Measurements from ENCODE around the gene PDLIM1.

PDLIM1 gene

GRCh38 chr10:95262763-95263518 lies 27.9 kb downstream of the PDLIM1 start:
- no peaks in the 10 kb centered on the region for H3K4me1 ChIP-seq (ENCODE audit: insufficient read depth, insufficient read length)
- no peak for TF ChIP-seq YY1 (IDR thresholded peaks at IDR 0.05; ENCODE audit: insufficient read depth, insufficient read length)
- TF ChIP-seq SUZ12 (IDR thresholded peaks at IDR 0.05; ENCODE audit: extremely low read depth, insufficient read depth, insufficient read length) = no peak
- no peak for TF ChIP-seq ZNF274 (IDR thresholded peaks at IDR 0.05; ENCODE audit: low read depth, low read length)
- no peaks in the 10 kb centered on the region for H3K27me3 ChIP-seq (ENCODE audit: insufficient read depth, insufficient read length)
- H3K9ac ChIP-seq (ENCODE audit: insufficient read length, low read depth) = no peak overlapping the region
- no peaks in the 10 kb centered on the region for H3K9me3 ChIP-seq (ENCODE audit: insufficient read depth, low read length)
- peaks cover 56% of the 10 kb centered on the region for H3K36me3 ChIP-seq (ENCODE audit: insufficient read depth, insufficient read length, low read length)
- no peak for DNase-seq (ENCODE audit: low read depth, low spot score)
- H3K4me3 ChIP-seq (ENCODE audit: insufficient read length, low read depth) = no peak overlapping the region

- Histone ChIP-seq H3K4me1 (ENCODE audit: insufficient read depth, insufficient read length) (no peaks in the 10 kb centered on the region), H3K4me3 (ENCODE audit: insufficient read length, low read depth) (no peak overlapping the region), H3K9me3 (ENCODE audit: insufficient read depth, low read length) (no peaks in the 10 kb centered on the region), H3K9ac (ENCODE audit: insufficient read length, low read depth) (no peak overlapping the region), H3K36me3 (ENCODE audit: insufficient read depth, insufficient read length, low read length) (peaks cover 57% of the 10 kb centered on the region), H3K27me3 (ENCODE audit: insufficient read depth, insufficient read length) (no peaks in the 10 kb centered on the region)
- DNase-seq (ENCODE audit: low read depth, low spot score) = no peak
- TF ChIP-seq SUZ12 (IDR thresholded peaks at IDR 0.05; ENCODE audit: extremely low read depth, insufficient read depth, insufficient read length) = no peak
- TF ChIP-seq ZNF274 (IDR thresholded peaks at IDR 0.05; ENCODE audit: low read depth, low read length) = no peak
- TF ChIP-seq YY1 (IDR thresholded peaks at IDR 0.05; ENCODE audit: insufficient read depth, insufficient read length) = no peak
Observed at GRCh38 chr10:95261926-95262325, 28.9 kb downstream of the PDLIM1 start.

- H3K27me3 ChIP-seq (ENCODE audit: insufficient read depth, insufficient read length) = no peaks in the 10 kb centered on the region
- no peak overlapping the region for H3K4me3 ChIP-seq (ENCODE audit: insufficient read length, low read depth)
- peaks cover 59% of the 10 kb centered on the region for H3K36me3 ChIP-seq (ENCODE audit: insufficient read depth, insufficient read length, low read length)
- DNase-seq (ENCODE audit: low read depth, low spot score) = no peak
- H3K4me1 ChIP-seq (ENCODE audit: insufficient read depth, insufficient read length) = no peaks in the 10 kb centered on the region
- peak overlapping the region; percentile 36 for H3K9ac ChIP-seq (ENCODE audit: insufficient read length, low read depth)
- H3K9me3 ChIP-seq (ENCODE audit: insufficient read depth, low read length) = no peaks in the 10 kb centered on the region
- TF ChIP-seq SUZ12 (IDR thresholded peaks at IDR 0.05; ENCODE audit: extremely low read depth, insufficient read depth, insufficient read length) (no peak), ZNF274 (IDR thresholded peaks at IDR 0.05; ENCODE audit: low read depth, low read length) (no peak), YY1 (IDR thresholded peaks at IDR 0.05; ENCODE audit: insufficient read depth, insufficient read length) (no peak)
Observed at GRCh38 chr10:95260909-95261552, 29.8 kb downstream of the PDLIM1 start.

- Histone ChIP-seq H3K36me3 (ENCODE audit: insufficient read depth, insufficient read length, low read length) (peaks cover 59% of the 10 kb centered on the region), H3K4me3 (ENCODE audit: insufficient read length, low read depth) (no peak overlapping the region), H3K9ac (ENCODE audit: insufficient read length, low read depth) (no peak overlapping the region)
Observed at GRCh38 chr10:95260397-95260881, 30.4 kb downstream of the PDLIM1 start.

GRCh38 chr10:95257849-95258248 lies 33.0 kb downstream of the PDLIM1 start:
- H3K9ac ChIP-seq (ENCODE audit: insufficient read length, low read depth) = no peak overlapping the region
- H3K4me1 ChIP-seq (ENCODE audit: insufficient read depth, insufficient read length) = no peaks in the 10 kb centered on the region
- no peak overlapping the region for H3K4me3 ChIP-seq (ENCODE audit: insufficient read length, low read depth)
- no peak for TF ChIP-seq ZNF274 (IDR thresholded peaks at IDR 0.05; ENCODE audit: low read depth, low read length)
- TF ChIP-seq YY1 (IDR thresholded peaks at IDR 0.05; ENCODE audit: insufficient read depth, insufficient read length) = no peak
- no peak for TF ChIP-seq SUZ12 (IDR thresholded peaks at IDR 0.05; ENCODE audit: extremely low read depth, insufficient read depth, insufficient read length)
- peaks cover 50% of the 10 kb centered on the region for H3K36me3 ChIP-seq (ENCODE audit: insufficient read depth, insufficient read length, low read length)
- H3K9me3 ChIP-seq (ENCODE audit: insufficient read depth, low read length) = no peaks in the 10 kb centered on the region
- no peak for DNase-seq (ENCODE audit: low read depth, low spot score)
- H3K27me3 ChIP-seq (ENCODE audit: insufficient read depth, insufficient read length) = no peaks in the 10 kb centered on the region

More at GRCh38 chr10:95260397-95260881, 30.4 kb downstream of the PDLIM1 start:
- H3K4me1 ChIP-seq (ENCODE audit: insufficient read depth, insufficient read length) = no peaks in the 10 kb centered on the region
- H3K9me3 ChIP-seq (ENCODE audit: insufficient read depth, low read length) = no peaks in the 10 kb centered on the region
- no peaks in the 10 kb centered on the region for H3K27me3 ChIP-seq (ENCODE audit: insufficient read depth, insufficient read length)
- no peak for DNase-seq (ENCODE audit: low read depth, low spot score)
- TF ChIP-seq ZNF274 (IDR thresholded peaks at IDR 0.05; ENCODE audit: low read depth, low read length) = no peak
- TF ChIP-seq SUZ12 (IDR thresholded peaks at IDR 0.05; ENCODE audit: extremely low read depth, insufficient read depth, insufficient read length) = no peak
- TF ChIP-seq YY1 (IDR thresholded peaks at IDR 0.05; ENCODE audit: insufficient read depth, insufficient read length) = no peak

- TF ChIP-seq SUZ12 (IDR thresholded peaks at IDR 0.05; ENCODE audit: extremely low read depth, insufficient read depth, insufficient read length) (no peak), ZNF274 (IDR thresholded peaks at IDR 0.05; ENCODE audit: low read depth, low read length) (no peak), YY1 (IDR thresholded peaks at IDR 0.05; ENCODE audit: insufficient read depth, insufficient read length) (no peak)
- Histone ChIP-seq H3K36me3 (ENCODE audit: insufficient read depth, insufficient read length, low read length) (peaks cover 50% of the 10 kb centered on the region), H3K27me3 (ENCODE audit: insufficient read depth, insufficient read length) (no peaks in the 10 kb centered on the region), H3K4me3 (ENCODE audit: insufficient read length, low read depth) (no peak overlapping the region), H3K4me1 (ENCODE audit: insufficient read depth, insufficient read length) (no peaks in the 10 kb centered on the region), H3K9ac (ENCODE audit: insufficient read length, low read depth) (no peak overlapping the region), H3K9me3 (ENCODE audit: insufficient read depth, low read length) (no peaks in the 10 kb centered on the region)
- no peak for DNase-seq (ENCODE audit: low read depth, low spot score)
Observed at GRCh38 chr10:95256268-95256667, 34.5 kb downstream of the PDLIM1 start.

GRCh38 chr10:95254629-95255028 lies 36.2 kb downstream of the PDLIM1 start:
- peaks cover 57% of the 10 kb centered on the region for H3K36me3 ChIP-seq (ENCODE audit: insufficient read depth, insufficient read length, low read length)
- no peaks in the 10 kb centered on the region for H3K9me3 ChIP-seq (ENCODE audit: insufficient read depth, low read length)
- DNase-seq (ENCODE audit: low read depth, low spot score) = no peak
- no peak overlapping the region for H3K4me3 ChIP-seq (ENCODE audit: insufficient read length, low read depth)
- no peaks in the 10 kb centered on the region for H3K27me3 ChIP-seq (ENCODE audit: insufficient read depth, insufficient read length)
- H3K4me1 ChIP-seq (ENCODE audit: insufficient read depth, insufficient read length) = no peaks in the 10 kb centered on the region
- H3K9ac ChIP-seq (ENCODE audit: insufficient read length, low read depth) = no peak overlapping the region
- TF ChIP-seq ZNF274 (IDR thresholded peaks at IDR 0.05; ENCODE audit: low read depth, low read length) (no peak), SUZ12 (IDR thresholded peaks at IDR 0.05; ENCODE audit: extremely low read depth, insufficient read depth, insufficient read length) (no peak), YY1 (IDR thresholded peaks at IDR 0.05; ENCODE audit: insufficient read depth, insufficient read length) (no peak)

All from NT2/D1 (cell line).